ENCODE measurements around the gene WWTR1. TPM values are rescaled to one million over a fixed set of nuclear protein-coding genes. Genes with fewer than 3 reads are reported as not detected.

Gene WWTR1
- total RNA-seq, 1 donor from 2014 or later, result 137 TPM

GRCh38 chr3:149575961-149576564 lies 81.8 kb downstream of the WWTR1 start:
- TF ChIP-seq CTCF (IDR thresholded peaks at IDR 0.05; ENCODE audit: unreplicated experiment), result no peak
- peak overlapping the region; percentile 92 for H3K27ac Mint-ChIP-seq (ENCODE audit: unreplicated experiment)
- peak overlapping the region; percentile 8 for H3K4me3 Mint-ChIP-seq (ENCODE audit: unreplicated experiment)
- peaks cover 5% of the 10 kb centered on the region for H3K27me3 Mint-ChIP-seq (ENCODE audit: unreplicated experiment)
- H3K9me3 Mint-ChIP-seq (ENCODE audit: unreplicated experiment), result no peaks in the 10 kb centered on the region
- H3K4me1 Mint-ChIP-seq (ENCODE audit: unreplicated experiment), result peaks cover 79% of the 10 kb centered on the region
- peaks cover 22% of the 10 kb centered on the region for H3K36me3 Mint-ChIP-seq (ENCODE audit: low read depth, unreplicated experiment)
- no peak for DNase-seq (ENCODE audit: low spot score)

- no peak for TF ChIP-seq CTCF (IDR thresholded peaks at IDR 0.05; ENCODE audit: unreplicated experiment)
- H3K27me3 Mint-ChIP-seq (ENCODE audit: unreplicated experiment), result peaks cover 5% of the 10 kb centered on the region
- H3K36me3 Mint-ChIP-seq (ENCODE audit: low read depth, unreplicated experiment), result peaks cover 16% of the 10 kb centered on the region
- H3K4me1 Mint-ChIP-seq (ENCODE audit: unreplicated experiment), result peaks cover 76% of the 10 kb centered on the region
- H3K4me3 Mint-ChIP-seq (ENCODE audit: unreplicated experiment), result no peak overlapping the region
- H3K9me3 Mint-ChIP-seq (ENCODE audit: unreplicated experiment), result no peaks in the 10 kb centered on the region
- H3K27ac Mint-ChIP-seq (ENCODE audit: unreplicated experiment), result peak overlapping the region; percentile 92
- no peak for DNase-seq (ENCODE audit: low spot score)
Observed at GRCh38 chr3:149575213-149575960, 82.4 kb downstream of the WWTR1 start.

- no peak overlapping the region for H3K27ac Mint-ChIP-seq (ENCODE audit: unreplicated experiment)
- H3K36me3 Mint-ChIP-seq (ENCODE audit: low read depth, unreplicated experiment), result peaks cover 11% of the 10 kb centered on the region
- DNase-seq (ENCODE audit: low spot score), result no peak
Observed at GRCh38 chr3:149572796-149573414, 84.9 kb downstream of the WWTR1 start.

GRCh38 chr3:149571381-149571780 lies 86.4 kb downstream of the WWTR1 start:
- DNase-seq (ENCODE audit: low spot score), result no peak
- H3K9me3 Mint-ChIP-seq (ENCODE audit: unreplicated experiment), result no peaks in the 10 kb centered on the region
- H3K27me3 Mint-ChIP-seq (ENCODE audit: unreplicated experiment), result peaks cover 6% of the 10 kb centered on the region
- peak overlapping the region; percentile 37 for H3K4me3 Mint-ChIP-seq (ENCODE audit: unreplicated experiment)
- H3K27ac Mint-ChIP-seq (ENCODE audit: unreplicated experiment), result no peak overlapping the region
- no peak for TF ChIP-seq CTCF (IDR thresholded peaks at IDR 0.05; ENCODE audit: unreplicated experiment)
- peaks cover 19% of the 10 kb centered on the region for H3K36me3 Mint-ChIP-seq (ENCODE audit: low read depth, unreplicated experiment)
- H3K4me1 Mint-ChIP-seq (ENCODE audit: unreplicated experiment), result peaks cover 60% of the 10 kb centered on the region

More at GRCh38 chr3:149572796-149573414, 84.9 kb downstream of the WWTR1 start:
- Mint-ChIP-seq H3K4me3 (ENCODE audit: unreplicated experiment) (no peak overlapping the region), H3K4me1 (ENCODE audit: unreplicated experiment) (peaks cover 60% of the 10 kb centered on the region), H3K27me3 (ENCODE audit: unreplicated experiment) (peaks cover 5% of the 10 kb centered on the region), H3K9me3 (ENCODE audit: unreplicated experiment) (no peaks in the 10 kb centered on the region)
- no peak for TF ChIP-seq CTCF (IDR thresholded peaks at IDR 0.05; ENCODE audit: unreplicated experiment)

DNA sequence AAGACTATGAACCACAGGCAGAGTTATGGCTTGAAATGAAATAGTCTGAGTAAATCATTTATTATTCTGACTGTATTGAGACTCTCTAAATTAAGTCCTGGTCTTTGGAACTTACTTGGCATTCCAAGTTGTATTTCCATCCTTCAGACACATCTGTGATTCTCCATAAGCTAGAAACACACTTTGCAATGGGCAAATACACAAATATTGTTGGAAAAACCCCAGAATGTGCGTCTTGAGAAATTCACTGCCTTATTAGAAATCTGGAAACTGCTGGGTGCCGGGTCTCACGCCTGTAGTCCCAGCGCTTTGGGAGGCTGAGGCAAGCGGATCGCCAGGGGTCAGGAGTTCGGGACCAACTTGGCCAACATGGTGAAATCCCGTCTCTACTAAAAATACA lies 87.8 kb downstream of the WWTR1 start:
- H3K4me3 Mint-ChIP-seq (ENCODE audit: unreplicated experiment), result no peak overlapping the region
- no peak overlapping the region for H3K27ac Mint-ChIP-seq (ENCODE audit: unreplicated experiment)
- H3K9me3 Mint-ChIP-seq (ENCODE audit: unreplicated experiment), result no peaks in the 10 kb centered on the region
- no peak for DNase-seq (ENCODE audit: low spot score)
- TF ChIP-seq CTCF (IDR thresholded peaks at IDR 0.05; ENCODE audit: unreplicated experiment), result no peak
- peaks cover 25% of the 10 kb centered on the region for H3K36me3 Mint-ChIP-seq (ENCODE audit: low read depth, unreplicated experiment)
- peaks cover 2% of the 10 kb centered on the region for H3K27me3 Mint-ChIP-seq (ENCODE audit: unreplicated experiment)
- peaks cover 49% of the 10 kb centered on the region for H3K4me1 Mint-ChIP-seq (ENCODE audit: unreplicated experiment)
